Ectodermal cell (in vitro differentiated cells): ENCODE data around the gene OR10S1. TPM values are rescaled to one million over a fixed set of nuclear protein-coding genes. Genes with fewer than 3 reads are reported as not detected.
"Not testable (repeated sequence)": the region's sequence is repeated elsewhere in the genome, so short reads cannot be mapped to it uniquely, and the experiment has no call there.

ENCODE experiments used
- H3K27ac ChIP-seq: 2 replicates; pipeline ENCODE4 v1.7.0; 2013; ENCODE audit warnings: mild to moderate bottlenecking, low read depth, low read length; ENCODE audit not compliant: insufficient read depth, poor library complexity, severe bottlenecking
- H3K27me3 ChIP-seq: 2 replicates; pipeline ENCODE4 v1.7.0; 2013; ENCODE audit warnings: mild to moderate bottlenecking, low read length; ENCODE audit not compliant: insufficient read depth, control insufficient read depth, poor library complexity, severe bottlenecking
- H3K36me3 ChIP-seq: one replicate; pipeline ENCODE4 v1.7.0; 2013; ENCODE audit warnings: low read length; ENCODE audit not compliant: control insufficient read depth, insufficient read depth
- H3K4me1 ChIP-seq: one replicate; pipeline ENCODE4 v1.7.0; 2013; ENCODE audit warnings: low read length; ENCODE audit not compliant: control insufficient read depth, insufficient read depth
- H3K4me3 ChIP-seq: 2 replicates; pipeline ENCODE4 v1.7.0; 2013; ENCODE audit warnings: low read depth, low read length, control low read depth; ENCODE audit not compliant: insufficient read depth
- H3K9me3 ChIP-seq: 2 replicates; pipeline ENCODE4 v1.7.0; 2013; ENCODE audit warnings: mild to moderate bottlenecking, low read length, moderate library complexity; ENCODE audit not compliant: control insufficient read depth
- WGBS, 2 experiments: methylation state at CpG; one replicate each; pipeline ENCODE4 v1.1.7; 2013; ENCODE audit warnings: missing lambda C conversion rate in 2 of 2; 5-methylcytosine and 5-hydroxymethylcytosine counted together
- polyA plus RNA-seq, 4 experiments: library from polyadenylated mRNA; stranded (reverse); fragments of 50-300 nt; gene quantifications; one replicate each; pipeline ENCODE4 v1.2.3, GENCODE V29; 2013

Gene OR10S1, protein sequence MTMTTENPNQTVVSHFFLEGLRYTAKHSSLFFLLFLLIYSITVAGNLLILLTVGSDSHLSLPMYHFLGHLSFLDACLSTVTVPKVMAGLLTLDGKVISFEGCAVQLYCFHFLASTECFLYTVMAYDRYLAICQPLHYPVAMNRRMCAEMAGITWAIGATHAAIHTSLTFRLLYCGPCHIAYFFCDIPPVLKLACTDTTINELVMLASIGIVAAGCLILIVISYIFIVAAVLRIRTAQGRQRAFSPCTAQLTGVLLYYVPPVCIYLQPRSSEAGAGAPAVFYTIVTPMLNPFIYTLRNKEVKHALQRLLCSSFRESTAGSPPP
- not detected for polyA plus RNA-seq (2013, experiment 1 of 4)
- not detected for polyA plus RNA-seq (2013, experiment 2 of 4)
- polyA plus RNA-seq (2013, experiment 3 of 4) = not detected
- polyA plus RNA-seq (2013, experiment 4 of 4) = not detected

DNA sequence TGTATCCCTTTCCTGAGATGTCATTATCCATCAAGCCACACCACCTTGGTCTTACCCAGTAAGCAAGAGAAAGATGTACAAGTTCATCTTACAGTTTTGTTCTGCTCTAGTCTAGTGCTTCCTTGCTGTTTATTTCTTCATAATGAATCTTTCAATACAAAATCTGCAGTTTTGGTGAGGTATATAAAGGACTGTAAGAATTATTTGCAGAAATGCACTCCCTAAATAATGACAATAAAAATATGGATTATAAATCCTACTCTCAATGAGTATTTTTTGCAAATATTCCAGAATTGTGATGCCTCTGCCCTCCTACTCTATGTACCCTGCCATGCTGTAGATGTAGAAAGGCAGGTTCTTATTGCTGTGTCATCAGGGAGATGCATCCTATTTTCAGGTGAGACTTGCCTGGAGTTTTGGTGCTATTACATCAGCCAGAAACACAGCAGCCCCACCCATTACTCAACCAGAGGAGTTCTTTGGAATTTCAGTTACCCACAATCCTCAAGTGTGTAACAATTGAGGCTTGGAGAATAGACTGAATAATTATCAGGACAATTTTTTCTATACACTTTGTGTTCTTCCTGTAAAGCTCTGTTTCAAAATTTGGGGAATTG lies at the start of gene OR10S1:
TSS of gene OR10S1 (minus strand) at position 51 of the 617 bp plus-strand sequence. CDS start 117 bp downstream, outside the sequence.
- Histone ChIP-seq H3K27ac (no peak within 1 kb of the TSS), H3K4me3 (no peak within 1 kb of the TSS), H3K27me3 (no peaks in the 10 kb centered on the region)

DNA sequence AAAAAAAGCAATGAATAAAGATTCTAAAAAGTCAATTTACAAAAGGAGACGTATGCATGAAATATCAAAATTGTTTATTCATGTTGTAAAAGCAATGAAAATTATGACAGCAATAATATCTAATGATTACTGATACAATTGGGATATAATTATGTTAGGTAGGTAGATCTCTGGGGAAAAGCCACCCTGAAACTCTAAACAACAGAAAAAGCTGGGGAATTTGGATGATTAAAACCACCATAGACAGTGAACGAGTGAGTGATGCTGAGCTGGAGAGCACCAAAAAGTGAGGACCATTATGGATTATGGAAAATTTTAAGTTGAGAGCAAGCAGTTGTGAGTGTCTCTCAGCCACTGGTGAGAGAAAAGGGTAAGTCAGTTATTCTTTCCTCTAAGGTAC lies 48.9 kb upstream of the OR10S1 start, which contains the start of gene OR10G8:
TSS of gene OR10G8 (plus strand) at position 301 of the 400 bp plus-strand sequence. CDS start 2,825 bp downstream, outside the sequence.
- H3K4me1 ChIP-seq = no peaks in the 10 kb centered on the region
- no peaks in the 10 kb centered on the region for H3K36me3 ChIP-seq
- WGBS, 2 experiments = 96 to 100% methylated on average over 1 of the region's 2 CpGs
- no peaks in the 10 kb centered on the region for H3K9me3 ChIP-seq
- no peak within 1 kb of the TSS for H3K27ac ChIP-seq
- H3K4me3 ChIP-seq = no peak within 1 kb of the TSS
- H3K27me3 ChIP-seq = no peaks in the 10 kb centered on the region

More for the DNA sequence above, at the start of gene OR10S1:
- no peaks in the 10 kb centered on the region for H3K9me3 ChIP-seq
- no peaks in the 10 kb centered on the region for H3K4me1 ChIP-seq
- H3K36me3 ChIP-seq = no peaks in the 10 kb centered on the region

DNA sequence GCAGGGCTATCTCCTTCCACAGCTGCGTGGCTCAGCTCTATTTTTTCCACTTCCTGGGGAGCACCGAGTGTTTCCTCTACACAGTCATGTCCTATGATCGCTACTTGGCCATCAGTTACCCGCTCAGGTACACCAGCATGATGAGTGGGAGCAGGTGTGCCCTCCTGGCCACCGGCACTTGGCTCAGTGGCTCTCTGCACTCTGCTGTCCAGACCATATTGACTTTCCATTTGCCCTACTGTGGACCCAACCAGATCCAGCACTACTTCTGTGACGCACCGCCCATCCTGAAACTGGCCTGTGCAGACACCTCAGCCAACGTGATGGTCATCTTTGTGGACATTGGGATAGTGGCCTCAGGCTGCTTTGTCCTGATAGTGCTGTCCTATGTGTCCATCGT lies 38.3 kb upstream of the OR10S1 start:
- not testable (repeated sequence) for H3K4me3 ChIP-seq, H3K9me3 ChIP-seq, H3K27ac ChIP-seq, H3K27me3 ChIP-seq, H3K36me3 ChIP-seq, H3K4me1 ChIP-seq
- 94 to 97% methylated on average over 5 to 7 of the region's 9 CpGs for WGBS, 2 experiments

DNA sequence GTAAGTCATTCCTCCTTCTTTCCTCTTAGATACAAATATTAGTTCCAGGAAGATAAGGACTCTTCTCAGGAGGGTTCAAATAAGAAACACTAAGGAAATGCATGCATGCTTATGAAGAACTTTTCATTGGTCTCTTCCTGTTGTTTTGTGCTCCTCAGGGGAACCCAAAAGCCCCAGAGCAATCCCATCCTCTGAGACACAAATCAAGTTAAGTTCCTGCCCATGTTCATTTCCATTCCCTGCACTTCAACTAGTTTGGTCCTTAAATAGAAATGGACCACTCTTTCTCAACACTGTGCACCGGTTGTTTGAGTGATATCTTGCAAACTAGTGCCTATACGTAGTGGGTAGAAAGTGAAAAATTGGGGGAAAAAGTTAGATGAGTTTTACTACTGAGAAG lies 35.1 kb upstream of the OR10S1 start, which contains the start of gene OR10G4:
TSS of gene OR10G4 (plus strand) at position 301 of the 400 bp plus-strand sequence. CDS start 2,578 bp downstream, outside the sequence.
- no peaks in the 10 kb centered on the region for H3K4me1 ChIP-seq
- no peak within 1 kb of the TSS for H3K4me3 ChIP-seq
- WGBS, 2 experiments = 90 to 95% methylated on average over 2 of the region's 2 CpGs
- no peak within 1 kb of the TSS for H3K27ac ChIP-seq
- H3K36me3 ChIP-seq = no peaks in the 10 kb centered on the region
- no peaks in the 10 kb centered on the region for H3K9me3 ChIP-seq
- no peaks in the 10 kb centered on the region for H3K27me3 ChIP-seq

DNA sequence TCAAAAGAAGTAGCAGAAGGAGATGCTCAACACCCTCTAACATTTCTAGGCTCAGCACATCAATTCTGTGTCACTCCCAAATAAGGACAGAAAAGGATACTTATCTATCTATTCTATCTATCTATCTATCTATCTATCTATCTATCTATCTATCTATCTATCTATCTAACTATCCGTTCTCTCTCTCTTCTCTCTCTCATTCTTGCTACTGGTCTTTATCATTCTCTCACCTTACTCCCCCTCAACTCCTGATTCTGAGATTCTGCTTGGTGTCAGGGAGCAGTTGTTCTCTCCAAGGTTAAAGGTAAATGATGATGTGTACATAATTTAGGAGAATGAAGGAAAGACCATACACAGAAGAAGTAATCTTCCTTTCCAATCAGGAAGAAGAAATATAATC lies 17.5 kb upstream of the OR10S1 start, which contains the start of gene OR10G6:
TSS of gene OR10G6 (minus strand) at position 43 of the 400 bp plus-strand sequence. CDS start at position 43, 0 bp downstream.
- WGBS, 2 experiments = 92 to 100% methylated on average over 1 of the region's 1 CpG
- Histone ChIP-seq H3K36me3 (no peaks in the 10 kb centered on the region), H3K4me1 (peaks cover 8% of the 10 kb centered on the region), H3K9me3 (no peaks in the 10 kb centered on the region), H3K27ac (no peak within 1 kb of the TSS), H3K27me3 (no peaks in the 10 kb centered on the region), H3K4me3 (no peak within 1 kb of the TSS)

DNA sequence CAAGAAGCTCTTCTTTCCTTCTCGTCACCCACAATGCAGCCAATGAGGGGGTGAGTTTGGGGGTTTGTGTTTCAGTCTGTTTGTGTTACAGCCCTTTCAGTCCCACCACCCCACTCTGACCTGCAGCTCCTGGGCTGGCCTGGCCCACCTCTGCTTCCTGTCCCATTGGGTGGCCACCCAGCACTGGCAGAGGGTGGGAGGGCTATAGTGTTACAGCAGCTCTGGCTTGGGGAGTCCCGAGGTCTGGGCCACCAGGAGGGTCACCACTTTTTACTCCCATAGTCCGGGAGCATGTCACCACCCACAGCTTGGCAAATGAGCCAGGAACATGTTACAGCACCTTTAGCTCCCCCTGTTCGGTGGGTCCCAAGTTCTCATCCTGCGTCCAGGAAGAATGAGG lies 1.7 kb upstream of the OR10S1 start:
- Histone ChIP-seq H3K9me3 (no peaks in the 10 kb centered on the region), H3K27ac (no peak overlapping the region), H3K27me3 (no peaks in the 10 kb centered on the region), H3K36me3 (no peaks in the 10 kb centered on the region), H3K4me1 (no peaks in the 10 kb centered on the region), H3K4me3 (no peak overlapping the region)
- WGBS, 2 experiments = 89 to 96% methylated on average over 4 to 5 of the region's 5 CpGs

DNA sequence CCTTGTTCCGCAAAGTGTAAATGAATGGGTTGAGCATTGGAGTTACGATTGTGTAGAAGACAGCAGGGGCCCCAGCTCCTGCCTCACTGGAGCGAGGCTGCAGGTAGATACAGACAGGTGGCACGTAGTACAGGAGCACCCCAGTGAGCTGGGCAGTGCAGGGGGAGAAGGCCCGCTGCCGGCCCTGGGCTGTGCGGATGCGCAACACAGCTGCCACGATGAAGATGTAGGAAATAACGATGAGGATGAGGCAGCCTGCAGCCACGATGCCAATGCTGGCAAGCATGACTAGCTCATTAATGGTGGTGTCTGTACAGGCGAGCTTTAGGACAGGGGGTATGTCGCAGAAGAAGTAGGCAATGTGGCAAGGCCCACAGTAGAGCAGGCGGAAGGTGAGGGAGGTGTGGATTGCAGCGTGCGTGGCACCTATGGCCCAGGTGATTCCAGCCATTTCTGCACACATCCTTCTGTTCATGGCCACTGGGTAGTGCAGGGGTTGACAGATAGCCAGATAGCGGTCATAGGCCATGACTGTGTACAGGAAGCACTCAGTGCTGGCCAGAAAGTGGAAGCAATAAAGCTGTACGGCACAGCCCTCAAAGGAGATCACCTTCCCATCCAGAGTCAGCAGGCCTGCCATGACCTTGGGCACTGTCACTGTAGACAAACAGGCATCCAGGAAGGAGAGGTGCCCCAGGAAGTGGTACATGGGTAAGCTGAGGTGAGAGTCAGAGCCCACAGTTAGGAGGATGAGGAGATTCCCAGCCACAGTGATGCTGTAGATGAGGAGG lies 616 bp downstream of the OR10S1 start:
- Histone ChIP-seq H3K4me3 (no peak overlapping the region), H3K27ac (no peak overlapping the region), H3K36me3 (no peaks in the 10 kb centered on the region), H3K4me1 (no peaks in the 10 kb centered on the region), H3K9me3 (no peaks in the 10 kb centered on the region), H3K27me3 (no peaks in the 10 kb centered on the region)
- WGBS, 2 experiments = 93 to 95% methylated on average over 18 of the region's 18 CpGs

DNA sequence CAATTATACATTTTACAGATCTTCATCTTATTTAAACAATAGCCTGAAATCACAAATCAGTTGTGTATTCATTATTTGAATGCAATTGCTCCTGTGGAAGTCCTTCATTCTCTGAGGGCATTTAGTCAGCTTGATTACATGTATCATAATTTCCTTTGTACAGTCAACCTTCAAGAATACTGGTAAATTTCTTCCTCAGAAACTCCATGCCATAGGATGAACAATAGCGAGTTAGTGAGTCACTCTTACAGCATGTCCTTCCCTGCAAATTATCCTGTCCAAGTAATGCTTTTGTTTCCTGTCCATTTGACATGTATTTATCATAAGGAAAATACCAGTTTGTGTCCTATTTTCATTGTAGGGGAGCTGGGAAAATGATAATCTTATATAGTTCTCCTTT lies 3.8 kb downstream of the OR10S1 start:
- Histone ChIP-seq H3K4me3 (no peak overlapping the region), H3K4me1 (no peaks in the 10 kb centered on the region), H3K9me3 (no peaks in the 10 kb centered on the region), H3K36me3 (no peaks in the 10 kb centered on the region), H3K27ac (no peak overlapping the region), H3K27me3 (no peaks in the 10 kb centered on the region)
- 94 to 100% methylated on average over 1 of the region's 1 CpG for WGBS, 2 experiments

DNA sequence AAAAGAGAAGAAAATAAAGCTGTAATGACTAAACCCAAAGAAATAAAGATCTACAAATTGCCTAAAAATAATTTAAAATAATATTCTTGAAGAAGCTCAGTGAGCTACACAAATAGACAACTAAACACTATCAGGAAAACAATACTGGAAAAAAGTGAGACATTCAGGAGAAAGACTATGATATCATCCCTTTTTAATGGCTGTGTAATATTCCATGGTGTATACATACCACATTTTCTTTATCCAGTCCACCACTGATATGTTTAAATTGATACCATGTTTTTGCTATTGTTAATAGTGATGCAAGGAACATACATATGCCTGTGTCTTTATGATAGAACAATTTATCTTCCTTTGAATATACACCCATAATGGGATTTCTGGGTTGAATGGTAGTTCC lies 20.8 kb downstream of the OR10S1 start:
- H3K27ac ChIP-seq = no peak overlapping the region
- no peaks in the 10 kb centered on the region for H3K9me3 ChIP-seq
- no peaks in the 10 kb centered on the region for H3K4me1 ChIP-seq
- H3K4me3 ChIP-seq = no peak overlapping the region
- no peaks in the 10 kb centered on the region for H3K36me3 ChIP-seq
- no peaks in the 10 kb centered on the region for H3K27me3 ChIP-seq

DNA sequence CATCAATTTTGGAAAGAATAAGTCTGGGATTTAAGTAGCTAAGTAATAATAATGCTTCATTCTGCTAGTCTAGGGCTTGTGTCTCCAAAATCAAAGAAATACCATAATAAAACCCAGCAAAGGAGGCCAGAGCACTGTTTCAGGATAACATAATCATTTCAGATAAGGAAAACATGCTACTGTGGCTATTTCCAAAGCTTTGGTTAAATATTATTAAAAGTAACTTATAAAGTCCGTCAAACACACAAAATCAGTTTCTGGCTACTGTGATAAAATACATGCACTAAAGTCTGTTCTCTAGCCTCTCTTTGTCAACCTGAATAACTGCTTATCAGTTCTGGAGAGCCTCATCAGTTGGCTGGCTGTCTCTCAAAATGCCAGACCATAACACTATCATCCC lies 32.4 kb downstream of the OR10S1 start:
- no peaks in the 10 kb centered on the region for H3K27me3 ChIP-seq
- WGBS, 2 experiments = 96 to 100% methylated on average over 1 of the region's 1 CpG
- H3K9me3 ChIP-seq = no peaks in the 10 kb centered on the region
- H3K27ac ChIP-seq = no peak overlapping the region
- no peaks in the 10 kb centered on the region for H3K4me1 ChIP-seq
- no peak overlapping the region for H3K4me3 ChIP-seq
- no peaks in the 10 kb centered on the region for H3K36me3 ChIP-seq
